DLD1 (cell line): ENCODE data around the gene CORO2B.

Experiments used
- in situ Hi-C: cut with HindIII; loops from 2 replicates; pipeline ENCODE4 v1.10.0; 2017; ENCODE audit warnings: low sequenced_read_pairs

The CORO2B gene

GRCh38 chr15:68578980-68579935 is at the start of gene CORO2B:
Gene CORO2B (plus strand): TSS chr15:68578993. CDS start chr15:68579263, 270 bp downstream.
- in situ Hi-C loops = no loop called here

- in situ Hi-C loops = no loop called here
Observed at GRCh38 chr15:68531387-68532179, 47.2 kb upstream of the CORO2B start.

- in situ Hi-C loops = no loop called here
Observed at GRCh38 chr15:68536331-68537095, 42.3 kb upstream of the CORO2B start.

GRCh38 chr15:68537097-68537496 is 41.7 kb upstream of the CORO2B start:
- in situ Hi-C loops = no loop called here

GRCh38 chr15:68537506-68537905 is 41.3 kb upstream of the CORO2B start:
- in situ Hi-C loops = no loop called here

- in situ Hi-C loops = no loop called here
Observed at GRCh38 chr15:68538311-68538710, 40.5 kb upstream of the CORO2B start.

- in situ Hi-C loops = no loop called here
Observed at GRCh38 chr15:68541743-68542142, 37.0 kb upstream of the CORO2B start.

GRCh38 chr15:68542348-68542747 is 36.4 kb upstream of the CORO2B start:
- in situ Hi-C loops = no loop called here

- in situ Hi-C loops = no loop called here
Observed at GRCh38 chr15:68542771-68543164, 36.0 kb upstream of the CORO2B start.

GRCh38 chr15:68543165-68544008 is 35.4 kb upstream of the CORO2B start:
- in situ Hi-C loops = no loop called here

- in situ Hi-C loops = no loop called here
Observed at GRCh38 chr15:68546318-68546717, 32.5 kb upstream of the CORO2B start.

- in situ Hi-C loops = no loop called here
Observed at GRCh38 chr15:68548364-68548763, 30.4 kb upstream of the CORO2B start.

- in situ Hi-C loops = no loop called here
Observed at GRCh38 chr15:68550004-68550403, 28.8 kb upstream of the CORO2B start.

- in situ Hi-C loops = no loop called here
Observed at GRCh38 chr15:68550498-68551295, 28.1 kb upstream of the CORO2B start.

GRCh38 chr15:68551296-68551635 is 27.5 kb upstream of the CORO2B start:
- in situ Hi-C loops = no loop called here

- in situ Hi-C loops = no loop called here
Observed at GRCh38 chr15:68552344-68552743, 26.4 kb upstream of the CORO2B start.

GRCh38 chr15:68552773-68553172 is 26.0 kb upstream of the CORO2B start:
- in situ Hi-C loops = no loop called here

GRCh38 chr15:68553314-68553993 is 25.3 kb upstream of the CORO2B start:
- in situ Hi-C loops = no loop called here
